Measurements from ENCODE around the gene DOCK1. TPM values are rescaled to one million over a fixed set of nuclear protein-coding genes. Genes with fewer than 3 reads are reported as not detected.

Gene DOCK1
- total RNA-seq, 4 donors from 2014 or later: 60.6 to 136 (median 92.7) TPM

GRCh38 chr10:127310923-127311322 is 405.7 kb downstream of the DOCK1 start:
- H3K9me3 ChIP-seq: no peaks in the 10 kb centered on the region
- WGBS: 83% methylated on average over 3 of the region's 3 CpGs
- H3K27me3 ChIP-seq: no peaks in the 10 kb centered on the region
- H3K36me3 ChIP-seq: no peaks in the 10 kb centered on the region
- peaks cover 14% of the 10 kb centered on the region for H3K4me1 ChIP-seq
- TF ChIP-seq CTCF (IDR thresholded peaks at IDR 0.05) (no peak), EP300 (IDR thresholded peaks at IDR 0.05) (no peak), POLR2AphosphoS5 (IDR thresholded peaks at IDR 0.05) (no peak)
- no peak for DNase-seq (ENCODE audit: low spot score in 2 of 2)
- no peak overlapping the region for H3K27ac ChIP-seq
- H3K4me3 ChIP-seq: no peak overlapping the region

- Histone ChIP-seq H3K27ac (no peak overlapping the region), H3K9me3 (no peaks in the 10 kb centered on the region), H3K4me1 (peaks cover 20% of the 10 kb centered on the region), H3K4me3 (no peak overlapping the region), H3K27me3 (no peaks in the 10 kb centered on the region), H3K36me3 (no peaks in the 10 kb centered on the region)
- TF ChIP-seq EP300 (IDR thresholded peaks at IDR 0.05) (no peak), POLR2A (IDR thresholded peaks at IDR 0.05) (no peak), POLR2AphosphoS5 (IDR thresholded peaks at IDR 0.05) (no peak), CTCF (IDR thresholded peaks at IDR 0.05) (no peak)
- no peak for DNase-seq (ENCODE audit: low spot score in 2 of 2)
- 80% methylated on average over 7 of the region's 7 CpGs for WGBS
Observed at GRCh38 chr10:127313996-127314700, 408.9 kb downstream of the DOCK1 start.

GRCh38 chr10:127314797-127315196 is 409.6 kb downstream of the DOCK1 start:
- no peak overlapping the region for H3K27ac ChIP-seq
- peaks cover 20% of the 10 kb centered on the region for H3K4me1 ChIP-seq
- no peaks in the 10 kb centered on the region for H3K36me3 ChIP-seq
- no peak for TF ChIP-seq EP300 (IDR thresholded peaks at IDR 0.05)
- TF ChIP-seq POLR2AphosphoS5 (IDR thresholded peaks at IDR 0.05): no peak
- TF ChIP-seq POLR2A (IDR thresholded peaks at IDR 0.05): no peak
- no peak for TF ChIP-seq CTCF (IDR thresholded peaks at IDR 0.05)
- DNase-seq (ENCODE audit: low spot score in 2 of 2): no peak
- H3K27me3 ChIP-seq: no peaks in the 10 kb centered on the region
- H3K4me3 ChIP-seq: no peak overlapping the region
- no peaks in the 10 kb centered on the region for H3K9me3 ChIP-seq
- 75% methylated on average over 6 of the region's 6 CpGs for WGBS

GRCh38 chr10:127315888-127316287 is 410.7 kb downstream of the DOCK1 start:
- H3K36me3 ChIP-seq: no peaks in the 10 kb centered on the region
- TF ChIP-seq POLR2AphosphoS5 (IDR thresholded peaks at IDR 0.05): no peak
- no peak for TF ChIP-seq CTCF (IDR thresholded peaks at IDR 0.05)
- no peak for TF ChIP-seq POLR2A (IDR thresholded peaks at IDR 0.05)
- no peak for TF ChIP-seq EP300 (IDR thresholded peaks at IDR 0.05)
- DNase-seq (ENCODE audit: low spot score in 2 of 2): no peak
- no peak overlapping the region for H3K4me3 ChIP-seq
- no peaks in the 10 kb centered on the region for H3K9me3 ChIP-seq
- no peaks in the 10 kb centered on the region for H3K27me3 ChIP-seq
- H3K27ac ChIP-seq: no peak overlapping the region
- H3K4me1 ChIP-seq: peaks cover 20% of the 10 kb centered on the region
- WGBS: 64% methylated on average over 5 of the region's 5 CpGs

GRCh38 chr10:127318396-127318795 is 413.2 kb downstream of the DOCK1 start:
- 81% methylated on average over 4 of the region's 6 CpGs for WGBS
- TF ChIP-seq CTCF (IDR thresholded peaks at IDR 0.05): no peak
- TF ChIP-seq POLR2A (IDR thresholded peaks at IDR 0.05): no peak
- TF ChIP-seq POLR2AphosphoS5 (IDR thresholded peaks at IDR 0.05): no peak
- Histone ChIP-seq H3K4me1 (peaks cover 20% of the 10 kb centered on the region), H3K4me3 (no peak overlapping the region), H3K27ac (no peak overlapping the region), H3K27me3 (no peaks in the 10 kb centered on the region), H3K36me3 (no peaks in the 10 kb centered on the region), H3K9me3 (no peaks in the 10 kb centered on the region)
- no peak for DNase-seq (ENCODE audit: low spot score in 2 of 2)
